Heart right ventricle (tissue), 16 donors: ENCODE data around the gene PACSIN2. TPM values are rescaled to one million over a fixed set of nuclear protein-coding genes. Genes with fewer than 3 reads are reported as not detected.

ENCODE experiments used
- ATAC-seq, 8 donors: fragments of 200-7000 bp; cut with Tn5 transposase; one replicate each; pipeline ENCODE4 v1.9.1; 2020; ENCODE audit warnings: mild to moderate bottlenecking in 8 of 8, moderate library complexity in 8 of 8, moderate number of reproducible peaks in 1 of 8
- DNase-seq, 2 donors: peaks; one replicate each; pipeline ENCODE4 v3.0.0-alpha.2; 2020
- H3K27ac ChIP-seq, 10 donors: fragments of 200-600 bp; sonication (generic) in 2 of 10; one replicate each; pipeline versions ENCODE4 v1.5.0 to v1.8.0; 2020 to 2022; ENCODE audit warnings: mild to moderate bottlenecking in 3 of 10
- H3K27me3 ChIP-seq, 7 donors: fragments of 200-600 bp; one replicate each; pipeline ENCODE4 v1.8.0; 2021 to 2022; ENCODE audit warnings: mild to moderate bottlenecking in 2 of 7
- H3K36me3 ChIP-seq, 9 donors: fragments of 200-600 bp; sonication (generic) in 1 of 9; one replicate each; pipeline versions ENCODE4 v1.5.0 to v1.8.0; 2020 to 2022; ENCODE audit warnings: mild to moderate bottlenecking in 2 of 9
- H3K4me1 ChIP-seq, 9 donors: fragments of 200-600 bp; sonication (generic) in 1 of 9; one replicate each; pipeline versions ENCODE4 v1.5.0 to v1.8.0; 2020 to 2022; ENCODE audit warnings: mild to moderate bottlenecking in 4 of 9
- H3K4me3 ChIP-seq, 10 donors: fragments of 200-600 bp; sonication (generic) in 2 of 10; one replicate each; pipeline versions ENCODE4 v1.5.0 to v1.8.0; 2020 to 2022; ENCODE audit warnings: mild to moderate bottlenecking in 7 of 10, moderate library complexity in 2 of 10
- H3K9me3 ChIP-seq, 11 donors: fragments of 200-600 bp in 10 of 11; sonication (generic) in 2 of 11; one replicate each; pipeline versions ENCODE4 v1.5.0 to v1.8.0; 2013 to 2022; ENCODE audit warnings: mild to moderate bottlenecking in 2 of 11, control low read depth in 1 of 11, moderate library complexity in 1 of 11
- CTCF ChIP-seq, 9 donors: fragments of 200-600 bp; sonication (generic) in 2 of 9; IDR thresholded peaks; one replicate each; pipeline versions ENCODE4 v1.5.0 to v1.8.0; 2021 to 2022; ENCODE audit warnings: antibody characterized with exemption in 9 of 9, mild to moderate bottlenecking in 5 of 9, moderate library complexity in 1 of 9
- WGBS, 2 donors: extraction: QIAGEN DNeasy Blood & Tissue Kit; methylation state at CpG; one replicate each; pipeline ENCODE4 v1.1.7; 2013; ENCODE audit warnings: inconsistent platforms in 1 of 2; 5-methylcytosine and 5-hydroxymethylcytosine counted together
- intact Hi-C, 10 donors: fragments of 100-400 bp; cut with DNase I; formaldehyde crosslinking; loops; one replicate each; pipeline versions ENCODE4 v1.11.1 to v1.14.2; 2022
- polyA plus RNA-seq, 2 donors: library from polyadenylated mRNA; stranded (reverse); fragments of 200-250 nt; gene quantifications; one replicate each; pipeline ENCODE4 v1.2.3, GENCODE V29; 2013
- total RNA-seq, 10 donors: library from RNA; stranded (reverse); fragmentation: NEBNext Ultra II Directional in 3 of 10; extraction: Animal tissue kit (Norgen Biotek cat#: 25700) in 3 of 10; gene quantifications; one replicate each; pipeline versions ENCODE4 v1.2.1 to v1.2.4, GENCODE V29; 2021 to 2023
- donor health status: Arrhythmogenic right ventricular cardiomyopathy.
- donor health status: ischemic (EF 13 %, LVEDD 7.1; RV severe dilation, severe dysfunction).
- donor health status: healthy with polysubstance abuse.
- donor health status: DM: no; HTN: yes; CAD: no.
- donor health status: DM: no; HTN: no; CAD: no.
- donor health status: ischemic (EF 25% LVEDD 6.9; RV normal size, moderate dysfunction).
- donor health status: ischemic (EF 25% LVEDD 5.7; RV mildly dilated, moderate dysfunction).
- donor health status: healthy.
- donor health status: DM: yes; HTN: yes; CAD: no.
- donor health status: Ischemic cardiomyopathy.
- donor health status: ischemic (EF 35%, LVEDD 5.7; RV mildly dilated, moderate dysfunction).
- donor health status: nonischemic (EF 11% LVEDD 7.7; RV severe dilation, severe dysfunction).
- donor health status: DM: yes; HTN: yes; CAD: no.
- donor health status: PGD.
- donor health status: ischemic (EF 29% LVEDD 5.4; RV normal size, mild dysfunction).
- donor health status: nonischemic (EF 23%, LVEDD 6.1; RV moderate dilation, normal function).

Gene PACSIN2
- total and polyA plus RNA-seq, 12 donors: 24.3 to 69.7 (median 57.0) TPM

GRCh38 chr22:42905702-42906183 is 109.2 kb downstream of the PACSIN2 start:
- peak overlapping the region; percentile 32 to 86 (median 74) for H3K27ac ChIP-seq
- peaks cover 55 to 100% (median 87%) of the 10 kb centered on the region in 9 donors for H3K4me1 ChIP-seq
- H3K27me3 ChIP-seq: no peaks in the 10 kb centered on the region
- intact Hi-C loops: loop anchor here in 3 of 10 donors (10.0 kb wide), 2 partner anchors 59 to 109 kb away; partner anchors contain the start of gene PACSIN2 (in 1 of the 3)
- TF ChIP-seq CTCF (IDR thresholded peaks at IDR 0.05): no peak
- ATAC-seq: peak in 7 of 8 donors; percentile 4 to 54 (median 39)
- peaks cover 0 to 34% (median 5%) of the 10 kb centered on the region in 9 donors for H3K36me3 ChIP-seq
- no peaks in the 10 kb centered on the region for H3K9me3 ChIP-seq
- no peak overlapping the region for H3K4me3 ChIP-seq
- WGBS, 2 donors: 31 to 46% methylated on average over 5 of the region's 5 CpGs
- DNase-seq: peak; percentile 62 to 69

DNA sequence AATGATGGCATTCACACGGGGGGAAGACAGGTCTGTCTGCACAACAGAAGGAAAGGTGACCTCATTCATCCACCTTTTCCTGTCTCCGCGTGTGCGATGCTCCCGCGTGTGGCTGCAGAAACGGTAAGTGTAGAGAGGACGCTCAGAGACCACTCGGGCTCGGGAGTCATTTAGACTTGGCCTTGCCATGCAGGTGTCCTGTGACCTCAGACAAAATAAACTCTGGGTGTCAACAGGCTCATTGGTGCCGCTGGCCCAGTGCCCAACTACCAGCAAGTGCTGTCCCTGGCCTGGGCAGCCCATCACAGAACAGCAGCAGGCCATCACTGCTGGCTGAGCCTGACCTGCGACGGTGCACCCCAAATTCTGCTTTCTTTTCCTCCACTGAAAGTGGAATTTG is 109.7 kb downstream of the PACSIN2 start:
- intact Hi-C loops: loop anchor here in 3 of 10 donors (10.0 kb wide), 2 partner anchors 60 to 110 kb away; partner anchors contain the start of gene PACSIN2 (in 1 of the 3)
- ATAC-seq (no peak), DNase-seq (peak in 1 of 2 donors; percentile 56)
- Histone ChIP-seq H3K27me3 (no peaks in the 10 kb centered on the region), H3K27ac (peak overlapping the region in 9 of 10 donors; percentile 62 to 86 (median 77)), H3K36me3 (peaks cover 0 to 28% (median 5%) of the 10 kb centered on the region in 9 donors), H3K9me3 (no peaks in the 10 kb centered on the region), H3K4me1 (peaks cover 55 to 96% (median 83%) of the 10 kb centered on the region in 9 donors), H3K4me3 (no peak overlapping the region)
- WGBS, 2 donors: 31 to 45% methylated on average over 13 of the region's 13 CpGs
- TF ChIP-seq CTCF (IDR thresholded peaks at IDR 0.05): no peak

DNA sequence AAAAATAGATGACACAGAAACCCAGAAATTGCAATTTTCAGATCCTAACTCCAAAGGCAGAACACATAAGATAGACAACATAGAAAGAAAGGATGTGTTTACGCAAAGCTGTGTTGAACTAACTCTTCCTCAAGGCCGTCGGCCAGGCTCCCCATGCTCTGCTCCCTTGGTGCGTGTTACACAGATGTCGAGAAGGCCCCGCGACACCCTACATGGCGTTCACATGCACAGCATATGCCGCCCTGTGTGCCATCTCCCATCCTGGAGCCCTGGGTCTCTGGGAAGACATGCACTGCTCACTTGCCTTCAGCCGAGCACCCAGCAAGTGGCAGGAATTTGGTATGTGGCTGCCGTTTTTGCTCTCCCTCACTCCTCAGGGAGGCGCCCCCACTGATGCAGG is 110.9 kb downstream of the PACSIN2 start:
- 86 to 92% methylated on average over 12 of the region's 12 CpGs for WGBS, 2 donors
- H3K4me1 ChIP-seq: peaks cover 55 to 90% (median 77%) of the 10 kb centered on the region in 9 donors
- ATAC-seq: no peak
- no peak overlapping the region for H3K4me3 ChIP-seq
- TF ChIP-seq CTCF (IDR thresholded peaks at IDR 0.05): no peak
- intact Hi-C loops: loop anchor here in 5 of 10 donors (5.0 to 10.0 kb wide), 4 partner anchors 37 to 113 kb away; partner anchors contain the start of gene PACSIN2 (in 2 of the 5)
- H3K27me3 ChIP-seq: no peaks in the 10 kb centered on the region
- H3K9me3 ChIP-seq: no peaks in the 10 kb centered on the region
- DNase-seq: no peak
- H3K36me3 ChIP-seq: peaks cover 0 to 29% (median 4%) of the 10 kb centered on the region in 9 donors
- peak overlapping the region in 4 of 10 donors; percentile 71 to 86 (median 79) for H3K27ac ChIP-seq

GRCh38 chr22:42902875-42903510 is 112.0 kb downstream of the PACSIN2 start:
- intact Hi-C loops: loop anchor here in 5 of 10 donors (5.0 to 10.0 kb wide), 4 partner anchors 36 to 114 kb away; partner anchors contain the start of gene PACSIN2 (in 2 of the 5)
- Histone ChIP-seq H3K27ac (peak overlapping the region in 8 of 10 donors; percentile 40 to 84 (median 69)), H3K4me1 (peaks cover 48 to 90% (median 77%) of the 10 kb centered on the region in 9 donors), H3K27me3 (no peaks in the 10 kb centered on the region), H3K4me3 (no peak overlapping the region), H3K36me3 (peaks cover 0 to 26% (median 0%) of the 10 kb centered on the region in 9 donors), H3K9me3 (no peaks in the 10 kb centered on the region)
- TF ChIP-seq CTCF (IDR thresholded peaks at IDR 0.05): peak in 3 of 9 donors; percentile 23 to 42 (median 25)
- 55 to 57% methylated on average over 15 of the region's 15 CpGs for WGBS, 2 donors
- ATAC-seq: no peak
- no peak for DNase-seq
